GM18907 (cell line): Measurements from ENCODE around the gene KLF7.

ENCODE experiments used
- ATAC-seq: cut with Tn5 transposase; IDR thresholded peaks from one replicate; pipeline ENCODE4 v1.9.1; 2021; ENCODE audit warnings: mild to moderate bottlenecking, moderate library complexity; ENCODE audit not compliant: unreplicated experiment

KLF7 gene

GRCh38 chr2:207097278-207097677, 68.5 kb downstream of the KLF7 start:
- no peak for ATAC-seq

DNA sequence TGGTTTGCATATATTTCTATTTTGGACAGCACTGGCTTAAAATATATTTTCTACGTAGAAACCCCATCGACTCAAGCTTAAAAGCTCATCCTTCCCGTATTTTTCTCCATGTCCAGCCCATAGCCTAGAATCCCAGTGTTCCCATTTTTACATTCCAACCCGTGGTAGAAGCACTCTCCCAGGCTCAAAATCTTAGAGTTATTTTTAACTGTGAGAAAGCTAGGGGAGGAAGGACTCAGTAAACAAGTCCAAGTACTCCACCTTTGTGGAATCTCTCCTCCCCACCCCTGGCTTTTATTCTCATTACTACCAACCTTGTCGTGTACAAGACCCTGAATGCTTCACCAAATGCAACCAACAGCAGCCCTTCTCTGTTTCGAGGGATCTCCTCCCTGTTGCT, 69.8 kb downstream of the KLF7 start:
- no peak for ATAC-seq

DNA sequence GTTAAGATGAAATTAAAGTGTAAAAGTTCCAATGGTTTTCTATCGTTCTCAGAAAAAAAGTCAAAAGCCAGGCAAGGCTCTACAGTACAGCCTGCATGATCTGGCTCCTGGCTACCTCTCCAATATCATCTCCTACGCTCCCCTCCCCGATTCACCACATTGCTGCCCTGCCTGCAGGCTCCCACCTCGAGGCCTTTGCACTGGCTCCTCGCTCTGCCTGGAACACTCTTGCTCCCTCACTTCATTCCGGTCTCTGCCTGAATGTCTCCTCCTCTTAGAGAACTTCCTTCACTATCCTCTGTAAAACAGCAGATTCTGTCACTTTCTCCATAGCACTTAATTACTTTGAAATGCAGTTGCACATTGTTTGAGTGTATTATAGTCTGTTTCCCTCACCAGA, 72.5 kb downstream of the KLF7 start:
- ATAC-seq: no peak

- no peak for ATAC-seq
Measured at GRCh38 chr2:207092818-207093217, 72.9 kb downstream of the KLF7 start.

- no peak for ATAC-seq
Measured at GRCh38 chr2:207091928-207092327, 73.8 kb downstream of the KLF7 start.

DNA sequence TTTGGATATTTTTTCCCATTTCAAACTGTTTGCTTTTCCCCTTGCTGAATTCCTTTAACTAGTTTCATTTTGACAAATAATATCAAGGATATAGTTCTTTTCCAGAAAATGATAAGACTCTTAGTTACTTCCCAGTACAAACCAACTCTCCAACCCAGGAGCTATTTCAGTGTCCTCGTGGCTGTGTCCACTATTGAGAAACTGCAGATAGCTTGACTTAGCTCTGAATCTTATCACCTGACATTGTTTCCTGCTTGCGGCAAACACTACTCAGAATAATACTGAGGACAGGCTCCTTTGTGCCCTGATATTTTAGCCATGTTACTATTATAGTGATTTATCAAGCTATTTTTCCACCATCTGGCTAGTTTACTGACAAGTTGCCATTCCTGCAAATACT, 74.6 kb downstream of the KLF7 start:
- no peak for ATAC-seq

- no peak for ATAC-seq
Measured at GRCh38 chr2:207090389-207090788, 75.4 kb downstream of the KLF7 start.

DNA sequence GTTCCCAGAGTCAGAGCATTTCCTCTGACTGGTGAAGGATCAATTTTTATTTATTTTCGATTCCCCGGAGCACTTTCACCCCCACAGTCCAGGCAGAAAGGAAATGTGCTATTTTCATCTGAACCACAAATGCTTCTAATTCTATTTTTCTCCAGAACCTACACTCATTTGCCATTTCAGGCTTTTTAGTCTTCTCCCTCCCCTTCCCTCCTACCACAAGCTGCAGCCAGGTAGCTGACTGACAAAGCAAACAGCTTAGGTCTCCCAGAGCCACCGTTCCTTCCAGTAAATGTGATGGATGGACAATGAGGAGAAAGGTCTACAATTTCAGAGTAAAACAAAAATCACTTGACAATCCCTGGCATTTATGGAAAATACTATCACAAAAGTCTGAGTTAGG, 76.9 kb downstream of the KLF7 start:
- ATAC-seq: no peak

GRCh38 chr2:207088276-207088675, 77.5 kb downstream of the KLF7 start:
- ATAC-seq: no peak

- ATAC-seq: no peak
Measured at GRCh38 chr2:207087046-207087902, 78.5 kb downstream of the KLF7 start.

- no peak for ATAC-seq
Measured at GRCh38 chr2:207086136-207086535, 79.6 kb downstream of the KLF7 start.

DNA sequence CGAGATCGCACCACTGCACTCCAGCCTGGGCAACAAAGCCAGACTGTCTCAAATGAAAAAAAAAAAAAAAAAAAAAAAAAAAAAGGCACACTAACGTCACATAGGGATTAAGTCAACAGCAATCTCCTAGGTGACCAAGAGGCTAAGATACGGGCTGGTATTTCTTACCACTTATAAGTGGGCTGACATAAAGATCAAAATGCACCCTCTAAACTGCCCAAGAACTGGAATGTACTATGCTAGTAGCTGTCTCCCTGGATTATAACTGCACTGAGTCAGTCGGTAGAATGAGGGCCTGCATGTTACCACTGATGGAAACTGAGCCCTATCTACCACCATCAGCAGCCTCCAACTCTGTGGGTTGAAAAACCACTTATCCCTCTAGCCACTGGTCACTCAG, 80.6 kb downstream of the KLF7 start:
- no peak for ATAC-seq

DNA sequence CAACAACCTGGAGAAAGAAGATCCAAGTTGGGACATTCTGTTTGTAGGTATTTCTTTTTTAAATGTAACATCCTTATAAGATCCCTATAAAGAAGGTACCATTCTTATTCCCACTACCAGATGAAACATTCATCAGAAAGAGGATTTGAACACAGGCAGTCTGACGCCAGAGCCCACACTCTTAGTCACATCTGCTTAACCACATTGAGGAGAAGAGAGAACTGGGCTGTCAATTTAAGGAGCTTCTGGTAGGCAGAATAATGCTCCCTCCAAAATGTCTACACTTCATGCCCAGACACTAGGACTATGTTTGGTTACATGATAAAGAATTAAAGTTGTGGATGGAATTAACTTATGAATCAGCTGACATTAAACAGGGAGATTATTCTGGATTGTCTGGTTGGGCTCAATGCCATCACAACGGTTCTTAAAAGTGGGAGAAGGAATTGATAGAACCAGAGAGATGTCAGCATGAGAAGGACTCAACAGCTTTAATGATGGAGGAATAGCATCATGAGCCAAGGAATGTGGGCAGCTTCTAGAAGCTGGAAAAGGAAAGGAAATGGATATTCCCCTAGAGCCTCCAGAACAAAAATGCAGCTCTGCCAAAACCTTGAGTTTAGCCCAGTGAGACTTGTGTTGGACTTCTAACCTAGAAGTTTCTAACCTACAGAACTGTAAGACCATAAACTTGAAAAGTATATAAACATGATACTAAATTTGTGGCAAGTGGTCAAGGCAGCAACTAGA, 82.2 kb downstream of the KLF7 start:
- no peak for ATAC-seq

- ATAC-seq: no peak
Measured at GRCh38 chr2:207082619-207083018, 83.1 kb downstream of the KLF7 start.

GRCh38 chr2:207078186-207078798, 87.5 kb downstream of the KLF7 start:
- ATAC-seq: no peak

DNA sequence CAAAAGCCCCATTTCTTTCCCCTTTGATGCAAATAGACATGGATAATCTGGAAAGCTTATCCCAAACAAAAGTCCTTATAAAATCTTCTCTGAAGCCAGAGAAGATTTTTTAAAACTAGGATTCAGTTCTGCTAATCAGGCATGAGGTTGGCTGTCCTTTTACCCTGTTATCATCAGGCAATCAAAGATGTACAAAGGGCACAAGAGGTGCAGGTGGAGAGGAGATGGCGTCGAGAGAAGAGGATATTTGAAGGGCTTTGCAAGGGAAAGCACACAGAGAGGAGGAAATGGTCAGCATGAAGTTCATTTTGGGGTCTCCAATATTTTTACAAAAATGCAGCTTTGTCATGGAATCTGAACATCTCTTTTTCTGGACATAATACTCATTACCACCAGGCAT, 88.5 kb downstream of the KLF7 start:
- ATAC-seq: no peak

- ATAC-seq: no peak
Measured at GRCh38 chr2:207075456-207075855, 90.3 kb downstream of the KLF7 start.

DNA sequence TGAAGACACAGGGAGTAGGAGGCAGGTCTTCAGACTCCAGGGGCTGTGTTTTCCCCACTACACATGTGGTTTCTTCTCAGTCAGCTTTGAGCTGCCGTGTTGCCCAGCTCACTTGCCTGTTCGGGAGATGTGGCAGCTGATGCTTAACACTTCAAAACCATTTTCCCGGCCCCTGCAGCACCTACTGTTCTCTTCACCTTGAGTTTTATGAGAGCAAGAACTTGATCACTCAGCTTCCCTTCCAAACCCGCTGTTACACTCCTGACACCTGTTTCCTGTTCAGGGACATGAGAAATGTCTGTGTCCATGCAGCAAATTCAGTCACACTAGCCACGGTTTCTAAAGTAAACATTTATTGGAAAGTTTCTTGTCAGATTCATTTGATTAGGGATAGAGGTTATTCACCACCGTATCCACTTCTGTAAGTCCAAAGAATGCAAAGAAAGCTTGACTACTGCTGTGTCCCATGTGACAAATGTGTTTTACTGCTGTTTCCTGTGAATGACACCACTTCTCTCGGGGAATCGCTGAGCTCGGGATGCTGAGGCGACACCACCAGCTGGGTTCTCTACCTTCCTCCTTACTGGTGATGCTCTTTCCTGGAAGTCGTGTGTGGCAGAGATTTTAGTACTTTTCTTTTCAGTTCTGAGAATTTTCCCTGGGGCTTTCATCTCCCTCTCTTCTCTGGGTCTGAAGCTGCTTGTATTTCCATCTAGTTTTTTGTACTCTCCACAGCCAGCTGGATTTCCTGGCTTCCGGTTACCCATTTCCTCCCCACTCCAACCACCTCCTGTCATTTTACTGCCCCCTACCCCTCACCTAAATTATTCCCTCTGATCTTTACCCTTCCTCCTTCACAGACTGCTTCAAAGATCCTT, 91.7 kb downstream of the KLF7 start:
- no peak for ATAC-seq

DNA sequence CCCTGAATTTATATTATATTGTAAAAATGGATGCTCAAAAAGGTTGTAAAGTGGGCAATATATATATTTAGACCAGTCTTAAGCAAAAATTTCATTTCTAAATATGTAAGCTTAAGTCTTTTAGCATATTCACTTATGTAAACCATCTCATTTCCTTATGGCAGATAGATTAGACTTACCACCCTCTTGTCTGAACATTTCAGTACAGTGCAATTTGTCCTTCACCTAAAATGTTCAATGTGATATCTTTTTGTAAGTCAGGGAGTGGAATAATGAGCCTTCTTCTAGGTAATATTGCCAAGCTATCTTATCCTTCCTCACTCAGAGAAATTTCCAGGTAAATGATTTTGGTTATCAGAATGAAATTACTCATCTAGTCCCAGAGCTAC, 92.3 kb downstream of the KLF7 start:
- ATAC-seq: no peak

- no peak for ATAC-seq
Measured at GRCh38 chr2:207072571-207072970, 93.2 kb downstream of the KLF7 start.

GRCh38 chr2:207071820-207072219, 93.9 kb downstream of the KLF7 start:
- no peak for ATAC-seq
